Inferior parietal cortex (tissue), 1 donor: ENCODE data around the gene TST.

Experiments used
- DNase-seq: peaks from one replicate; pipeline ENCODE4 v3.0.0-alpha.2; 2016; ENCODE audit errors: extremely low spot score

The TST gene

GRCh38 chr22:37053310-37054055 lies 34.2 kb upstream of the TST start:
- DNase-seq: no peak

- DNase-seq: no peak
Observed at GRCh38 chr22:37052386-37053309, 33.4 kb upstream of the TST start.

- DNase-seq: peak; percentile 62
Observed at GRCh38 chr22:37051391-37052385, 32.4 kb upstream of the TST start, which contains the start of gene KCTD17. Gene KCTD17 (plus strand): TSS chr22:37051742. CDS start chr22:37051761, 19 bp downstream.

- DNase-seq: no peak
Observed at GRCh38 chr22:37050913-37051312, 31.7 kb upstream of the TST start.

GRCh38 chr22:37049224-37049623 lies 30.0 kb upstream of the TST start:
- DNase-seq: no peak

- no peak for DNase-seq
Observed at GRCh38 chr22:37048133-37048532, 28.9 kb upstream of the TST start.

- DNase-seq: no peak
Observed at GRCh38 chr22:37047006-37047405, 27.8 kb upstream of the TST start.

GRCh38 chr22:37046589-37046988 lies 27.3 kb upstream of the TST start:
- DNase-seq: no peak

- DNase-seq: no peak
Observed at GRCh38 chr22:37045958-37046357, 26.7 kb upstream of the TST start.

- DNase-seq: no peak
Observed at GRCh38 chr22:37044634-37045625, 25.7 kb upstream of the TST start.

- DNase-seq: no peak
Observed at GRCh38 chr22:37043828-37044538, 24.7 kb upstream of the TST start.

- no peak for DNase-seq
Observed at GRCh38 chr22:37043209-37043827, 24.1 kb upstream of the TST start.

GRCh38 chr22:37039466-37039865 lies 20.2 kb upstream of the TST start:
- no peak for DNase-seq

- no peak for DNase-seq
Observed at GRCh38 chr22:37037669-37038068, 18.4 kb upstream of the TST start.

GRCh38 chr22:37036655-37037377 lies 17.6 kb upstream of the TST start:
- no peak for DNase-seq

GRCh38 chr22:37033605-37034430 lies 14.6 kb upstream of the TST start:
- DNase-seq: no peak
